HCT116 (cell line): ENCODE measurements around the gene FOS.

Source experiments
- ATF3 ChIP-seq: IDR thresholded peaks from 2 replicates; pipeline ENCODE4 v1.6.1; 2012
- CTCF ChIP-seq, 3 experiments: fragments of 200-600 bp in 1 of 3; sonication (generic) in 1 of 3; IDR thresholded peaks in 2 of 3; conservative IDR thresholded peaks in 1 of 3; 2 replicates each; pipeline ENCODE4 v1.5.1; 2012 to 2017; ENCODE audit warnings: low read depth in 2 of 3, low read length in 2 of 3, antibody characterized with exemption in 1 of 3, borderline replicate concordance in 1 of 3, control low read depth in 1 of 3, mild to moderate bottlenecking in 1 of 3, mixed read lengths in 1 of 3, mixed run types in 1 of 3, moderate library complexity in 1 of 3; ENCODE audit not compliant: insufficient read depth in 1 of 3
- EZH2 ChIP-seq: fragments of 200-600 bp; sonication (generic); IDR thresholded peaks from 2 replicates; pipeline ENCODE4 v1.6.1; 2017; ENCODE audit warnings: antibody characterized with exemption, mixed run types
- POLR2A ChIP-seq: IDR thresholded peaks from 2 replicates; pipeline ENCODE4 v1.7.0; 2011; ENCODE audit warnings: borderline replicate concordance; ENCODE audit not compliant: insufficient read depth, insufficient read length; ENCODE audit errors: extremely low read depth

- TF ChIP-seq POLR2A, result no peak
- TF ChIP-seq EZH2, result no peak
- TF ChIP-seq ATF3, result no peak
- no peak for TF ChIP-seq CTCF (IDR thresholded peaks at IDR 0.05 in 2 of 3, conservative IDR thresholded peaks at IDR 0.05 in 1 of 3; ENCODE audit: borderline replicate concordance in 1 of 3, insufficient read depth in 1 of 3, low read depth in 2 of 3, low read length in 2 of 3)
These were observed 44.1 kb downstream of the FOS start for GRCh38 chr14:75322746-75323145.
